Transverse colon (tissue), 4 donors: ENCODE data around the gene WNK4. TPM values are rescaled to one million over a fixed set of nuclear protein-coding genes. Genes with fewer than 3 reads are reported as not detected.

Experiments
- DNase-seq: peaks from one replicate; pipeline ENCODE4 v3.0.0-alpha.2; 2019
- H3K27ac ChIP-seq, 4 donors: fragments of 200-600 bp; sonication (generic); 2 replicates each; pipeline ENCODE4 v1.5.1; 2016 to 2018; ENCODE audit warnings: inconsistent platforms in 4 of 4
- H3K27me3 ChIP-seq: fragments of 200-600 bp; sonication (generic); 2 replicates; pipeline ENCODE4 v1.5.1; 2017; ENCODE audit warnings: inconsistent platforms
- H3K36me3 ChIP-seq, 4 donors: fragments of 200-600 bp; sonication (generic); 2 replicates each; pipeline ENCODE4 v1.5.1; 2017 to 2019; ENCODE audit warnings: inconsistent platforms in 4 of 4
- H3K4me1 ChIP-seq, 4 donors: fragments of 200-600 bp; sonication (generic); 2 replicates each; pipeline ENCODE4 v1.5.1; 2017 to 2020; ENCODE audit warnings: inconsistent platforms in 4 of 4
- H3K4me3 ChIP-seq, 4 donors: fragments of 200-600 bp; sonication (generic); 1 replicate in 1 of 4; 2 replicates in 3 of 4; pipeline versions ENCODE4 v1.5.1 to v1.6.1; 2017 to 2019; ENCODE audit warnings: inconsistent platforms in 4 of 4
- H3K9me3 ChIP-seq, 2 donors: fragments of 200-600 bp; sonication (generic); 2 replicates each; pipeline ENCODE4 v1.5.1; 2017 to 2019; ENCODE audit warnings: inconsistent platforms in 2 of 2
- EP300 ChIP-seq: sonication (generic); formaldehyde crosslinking; IDR thresholded peaks from one replicate; pipeline ENCODE4 v1.6.1; 2017; ENCODE audit warnings: antibody characterized with exemption, low read depth
- POLR2A ChIP-seq: fragments of 450-650 bp; IDR thresholded peaks from one replicate; pipeline ENCODE4 v1.6.1; 2016; ENCODE audit warnings: antibody characterized with exemption, mild to moderate bottlenecking, moderate library complexity
- POLR2AphosphoS5 ChIP-seq, 3 donors: sonication (generic); formaldehyde crosslinking; IDR thresholded peaks; one replicate each; pipeline ENCODE4 v1.6.1; 2016; ENCODE audit warnings: antibody characterized with exemption in 3 of 3
- WGBS, 2 donors: methylation state at CpG; one replicate each; pipeline ENCODE4 v1.1.5; 2018; ENCODE audit warnings: low coverage in 1 of 2; 5-methylcytosine and 5-hydroxymethylcytosine counted together
- in situ Hi-C, 4 donors: fragments of 200-750 bp; cut with MboI; loops; one replicate each; pipeline versions ENCODE4 v1.15.0 to v1.15.1; 2017; ENCODE audit warnings: low sequenced_read_pairs in 3 of 4, low pct_ligation_motif_present in 1 of 4, low pct_unique_long_range_greater_than_20kb in 1 of 4
- intact Hi-C: fragments of 100-400 bp; cut with DNase I; formaldehyde crosslinking; loops from one replicate; pipeline ENCODE4 v1.15.1; 2023; ENCODE audit warnings: low total_unique reads
- total RNA-seq, 4 donors: library from RNA; depleted of rRNA; stranded (reverse); fragments of >200 nt; gene quantifications; one replicate each; pipeline ENCODE4 v1.1.0, GENCODE V29; 2016
- TF ChIP-seq, protein P1 (sequence below), 5 experiments: fragments of 200-600 bp in 3 of 5; fragments of 450-650 bp in 2 of 5; sonication (generic) in 3 of 5; IDR thresholded peaks; 1 replicate in 2 of 5; 2 replicates in 3 of 5; pipeline ENCODE4 v1.5.1; 2016 to 2017; ENCODE audit warnings: antibody characterized with exemption in 5 of 5, inconsistent platforms in 3 of 5, mild to moderate bottlenecking in 2 of 5, moderate library complexity in 1 of 5

Gene WNK4
- total RNA-seq, 4 donors from 2014 or later: 17.9 to 87.6 (median 40.9) TPM

DNA sequence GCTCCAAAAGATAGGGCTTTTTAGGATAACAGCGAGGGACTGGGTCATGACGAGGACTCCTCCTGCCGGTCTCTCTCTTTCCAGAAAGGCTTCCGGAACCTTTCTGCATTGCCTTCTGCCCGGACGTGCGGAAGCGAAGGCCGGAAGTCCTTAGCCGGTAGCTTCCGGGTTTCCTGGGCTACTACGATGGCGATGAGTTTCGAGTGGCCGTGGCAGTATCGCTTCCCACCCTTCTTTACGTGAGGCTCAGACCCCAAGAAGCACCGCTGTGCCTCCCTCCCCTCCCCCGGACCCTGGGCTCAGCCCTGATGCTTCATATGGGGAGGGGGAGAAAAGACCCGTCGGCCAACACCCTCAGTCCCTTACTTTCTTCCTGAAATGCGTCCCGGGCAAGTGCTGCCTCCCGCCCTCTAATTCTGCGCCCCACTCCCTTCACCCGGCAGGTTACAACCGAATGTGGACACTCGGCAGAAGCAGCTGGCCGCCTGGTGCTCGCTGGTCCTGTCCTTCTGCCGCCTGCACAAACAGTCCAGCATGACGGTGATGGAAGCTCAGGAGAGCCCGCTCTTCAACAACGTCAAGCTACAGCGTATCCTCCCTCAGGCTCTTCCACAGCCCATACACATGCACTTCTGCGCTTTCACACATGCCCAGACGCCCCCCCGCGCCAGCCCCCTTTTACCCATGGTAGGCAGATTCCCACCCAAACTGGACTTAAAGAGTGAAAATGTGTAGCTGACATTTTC, 6.9 kb upstream of the WNK4 start, which contains the start of gene VPS25:
VPS25 (plus strand) TSS at position 160 of the 746 bp plus-strand sequence; CDS start at position 187, 27 bp downstream.
- Histone ChIP-seq H3K27ac (peak within 1 kb of the TSS; percentile 86 to 89 (median 88)), H3K4me1 (peaks cover 3 to 27% (median 15%) of the 10 kb centered on the region in 4 donors), H3K36me3 (peaks cover 0 to 22% (median 10%) of the 10 kb centered on the region in 4 donors), H3K27me3 (no peaks in the 10 kb centered on the region), H3K9me3 (no peaks in the 10 kb centered on the region), H3K4me3 (peak within 1 kb of the TSS; percentile 60 to 77 (median 72))
- TF ChIP-seq EP300 (no peak), POLR2A (peak; percentile 68), POLR2AphosphoS5 (IDR thresholded peaks at IDR 0.05) (peak; percentile 53 to 86 (median 83))
- TF ChIP-seq, protein P1, sequence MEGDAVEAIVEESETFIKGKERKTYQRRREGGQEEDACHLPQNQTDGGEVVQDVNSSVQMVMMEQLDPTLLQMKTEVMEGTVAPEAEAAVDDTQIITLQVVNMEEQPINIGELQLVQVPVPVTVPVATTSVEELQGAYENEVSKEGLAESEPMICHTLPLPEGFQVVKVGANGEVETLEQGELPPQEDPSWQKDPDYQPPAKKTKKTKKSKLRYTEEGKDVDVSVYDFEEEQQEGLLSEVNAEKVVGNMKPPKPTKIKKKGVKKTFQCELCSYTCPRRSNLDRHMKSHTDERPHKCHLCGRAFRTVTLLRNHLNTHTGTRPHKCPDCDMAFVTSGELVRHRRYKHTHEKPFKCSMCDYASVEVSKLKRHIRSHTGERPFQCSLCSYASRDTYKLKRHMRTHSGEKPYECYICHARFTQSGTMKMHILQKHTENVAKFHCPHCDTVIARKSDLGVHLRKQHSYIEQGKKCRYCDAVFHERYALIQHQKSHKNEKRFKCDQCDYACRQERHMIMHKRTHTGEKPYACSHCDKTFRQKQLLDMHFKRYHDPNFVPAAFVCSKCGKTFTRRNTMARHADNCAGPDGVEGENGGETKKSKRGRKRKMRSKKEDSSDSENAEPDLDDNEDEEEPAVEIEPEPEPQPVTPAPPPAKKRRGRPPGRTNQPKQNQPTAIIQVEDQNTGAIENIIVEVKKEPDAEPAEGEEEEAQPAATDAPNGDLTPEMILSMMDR (IDR thresholded peaks at IDR 0.05): peak in 1 of 5 experiments; percentile 9
- WGBS, 2 donors: 0 to 2% methylated on average over 2 to 36 of the region's 39 CpGs
- in situ Hi-C loops (no loop called here), intact Hi-C loops (loop anchor here (5.0 kb wide), 1 partner anchor 986 kb away; the partner anchor contains the start of gene JUP)
- peak; percentile 84 for DNase-seq

GRCh38 chr17:42774066-42774745, 6.2 kb upstream of the WNK4 start:
- peak overlapping the region in 3 of 4 donors; percentile 86 to 89 (median 88) for H3K27ac ChIP-seq

DNA sequence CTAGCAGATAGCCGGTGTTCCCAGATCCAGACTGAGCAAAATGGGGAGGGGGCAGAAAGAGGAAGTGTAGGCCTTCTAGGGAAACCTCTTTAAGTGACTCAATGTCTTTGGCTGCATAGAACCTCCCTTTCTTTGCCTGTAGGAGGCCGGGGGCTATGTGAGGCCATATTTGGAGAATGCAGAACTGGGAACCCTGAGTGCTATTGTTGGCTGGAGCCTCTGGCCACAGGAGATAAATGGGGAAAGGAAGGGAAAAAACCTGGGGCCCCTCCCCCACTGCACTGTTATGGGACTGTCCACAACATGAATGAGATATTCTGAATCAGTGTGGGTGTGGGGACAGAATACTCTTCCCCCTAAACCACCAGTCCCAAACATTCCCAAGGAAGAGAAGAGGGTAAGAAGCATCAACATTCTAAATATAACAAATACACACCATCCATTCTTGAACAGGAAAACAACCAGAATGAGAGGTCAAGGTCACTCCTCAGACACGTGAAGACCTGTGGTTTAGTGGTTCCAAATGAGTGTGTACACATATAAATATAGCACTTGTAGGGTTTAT, 4.8 kb upstream of the WNK4 start:
- intact Hi-C loops: no loop called here
- in situ Hi-C loops: no loop called here
- Histone ChIP-seq H3K4me1 (peaks cover 3 to 44% (median 32%) of the 10 kb centered on the region in 4 donors), H3K9me3 (no peaks in the 10 kb centered on the region), H3K36me3 (peaks cover 0 to 27% (median 11%) of the 10 kb centered on the region in 4 donors), H3K4me3 (no peak overlapping the region), H3K27me3 (peaks cover 5% of the 10 kb centered on the region), H3K27ac (no peak overlapping the region)
- no peak for DNase-seq
- WGBS, 2 donors: 71 to 92% methylated on average over 2 to 3 of the region's 3 CpGs
- TF ChIP-seq, protein P1 (IDR thresholded peaks at IDR 0.05): no peak
- TF ChIP-seq EP300 (no peak), POLR2AphosphoS5 (IDR thresholded peaks at IDR 0.05) (no peak), POLR2A (no peak)

More at GRCh38 chr17:42774066-42774745, 6.2 kb upstream of the WNK4 start:
- 61 to 68% methylated on average over 3 of the region's 3 CpGs for WGBS, 2 donors
- TF ChIP-seq, protein P1 (IDR thresholded peaks at IDR 0.05): no peak
- TF ChIP-seq POLR2A: no peak
- no peak for TF ChIP-seq POLR2AphosphoS5 (IDR thresholded peaks at IDR 0.05)
- no peak for TF ChIP-seq EP300
- Histone ChIP-seq H3K4me1 (peaks cover 3 to 33% (median 19%) of the 10 kb centered on the region in 4 donors), H3K4me3 (peak overlapping the region in 3 of 4 donors; percentile 69 to 77 (median 75)), H3K27me3 (no peaks in the 10 kb centered on the region), H3K9me3 (no peaks in the 10 kb centered on the region), H3K36me3 (peaks cover 0 to 27% (median 11%) of the 10 kb centered on the region in 4 donors)
- intact Hi-C loops: loop anchor here (5.0 kb wide), 1 partner anchor 987 kb away; the partner anchor contains the start of gene JUP
- no peak for DNase-seq
- in situ Hi-C loops: no loop called here

DNA sequence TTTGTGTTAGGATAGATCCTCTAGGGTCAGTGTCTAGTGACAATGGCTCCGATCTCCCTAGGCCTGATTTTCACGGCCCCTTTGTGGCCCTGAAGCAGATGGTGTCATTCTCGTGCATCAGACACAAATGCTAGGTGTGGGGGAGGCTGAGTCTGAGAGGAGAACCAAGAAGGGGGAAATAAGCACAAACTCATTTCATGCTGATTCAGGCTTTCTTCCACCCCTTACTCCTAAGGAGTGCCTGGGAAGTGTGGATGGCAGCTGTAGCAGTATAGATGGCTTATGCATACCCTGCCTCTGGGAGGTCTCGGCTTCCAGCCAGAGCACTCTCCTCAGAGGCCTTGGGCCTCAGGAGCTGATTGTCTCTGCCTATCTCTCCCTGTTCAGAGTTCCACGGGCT, 1.8 kb upstream of the WNK4 start:
- WGBS, 2 donors: 84% methylated on average over 5 of the region's 5 CpGs; no CpG with 5 or more reads in 1 of the 2 donors
- Histone ChIP-seq H3K4me1 (peaks cover 3 to 59% (median 37%) of the 10 kb centered on the region in 4 donors), H3K27ac (peak overlapping the region; percentile 78 to 87 (median 84)), H3K36me3 (peaks cover 0 to 27% (median 11%) of the 10 kb centered on the region in 4 donors), H3K9me3 (no peaks in the 10 kb centered on the region), H3K4me3 (no peak overlapping the region), H3K27me3 (peaks cover 33% of the 10 kb centered on the region)
- TF ChIP-seq, protein P1 (IDR thresholded peaks at IDR 0.05): no peak
- TF ChIP-seq EP300 (no peak), POLR2AphosphoS5 (IDR thresholded peaks at IDR 0.05) (no peak), POLR2A (no peak)
- intact Hi-C loops: no loop called here
- no peak for DNase-seq
- in situ Hi-C loops: no loop called here
